GM12878 (cell line): ENCODE measurements around the gene PPP6R2. TPM values are rescaled to one million over a fixed set of nuclear protein-coding genes. Genes with fewer than 3 reads are reported as not detected.

ENCODE experiments used
- ATAC-seq: fragments of 200-7000 bp; cut with Tn5 transposase; 3 replicates; pipeline ENCODE4 v1.9.1; 2020; ENCODE audit warnings: mild to moderate bottlenecking, moderate library complexity
- BruUV-seq: library from RNA; stranded (reverse); fragments of 400-500 nt; replicated peaks from 2 replicates; lab custom pipeline; 2021; lab: Mats Ljungman, UMichigan
- CTCF ChIA-PET: fragments of 300-600 bp; sonication (Branson Sonifier 250); formaldehyde crosslinking; extraction: SDS; loops from one replicate; lab custom pipeline; 2021; ENCODE audit warnings: inconsistent platforms; lab: Yijun Ruan, JAX
- POLR2A ChIA-PET: fragments of 350-600 bp; formaldehyde crosslinking; extraction: SDS; loops from one replicate; lab custom pipeline; 2021; ENCODE audit warnings: inconsistent platforms; lab: Charles Lee
- RAD21 ChIA-PET: fragments of 300-600 bp; sonication (Branson Sonifier 250); formaldehyde crosslinking; loops from one replicate; lab custom pipeline; 2023; ENCODE audit warnings: antibody characterized with exemption; ENCODE audit not compliant: unreplicated experiment; lab: Charles Lee
- SMC1A ChIA-PET: fragments of 300-600 bp; sonication (Branson Sonifier 250); formaldehyde crosslinking; loops from one replicate; lab custom pipeline; 2023; ENCODE audit not compliant: unreplicated experiment, uncharacterized antibody; lab: Charles Lee
- DNase-seq: peaks from one replicate; pipeline ENCODE4 v3.0.0-alpha.2; 2011; ENCODE audit warnings: low read depth, low spot score
- FAIRE-seq: peaks from 3 replicates; lab custom pipeline; 2011; peaks lifted over from hg19 to GRCh38; lab: Jason Lieb, UNC
- H2AFZ ChIP-seq: 2 replicates; pipeline ENCODE4 v1.6.0; 2011; ENCODE audit warnings: low read depth, low read length, control low read depth; ENCODE audit not compliant: control insufficient read depth
- H3K27ac ChIP-seq: 2 replicates; pipeline ENCODE4 v1.5.1; 2011; ENCODE audit warnings: control low read depth; ENCODE audit not compliant: control insufficient read depth, insufficient read depth
- H3K27me3 ChIP-seq, 2 experiments: replicated peaks in 1 of 2; 2 replicates each; pipeline versions ENCODE4 v1.6.0 to v1.6.1; 2011; ENCODE audit warnings: low read length in 1 of 2; ENCODE audit not compliant: control insufficient read depth in 2 of 2, insufficient read depth in 2 of 2
- H3K36me3 ChIP-seq, 2 experiments: 2 replicates each; pipeline ENCODE4 v1.5.1; 2011; ENCODE audit warnings: low read length in 1 of 2; ENCODE audit not compliant: control insufficient read depth in 2 of 2, insufficient read depth in 2 of 2
- H3K4me1 ChIP-seq: 2 replicates; pipeline ENCODE4 v1.6.1; 2011; ENCODE audit warnings: mild to moderate bottlenecking, low read length, moderate library complexity, mixed read lengths; ENCODE audit not compliant: control insufficient read depth, insufficient read depth
- H3K4me2 ChIP-seq: 2 replicates; pipeline ENCODE4 v1.6.0; 2011; ENCODE audit warnings: control low read depth; ENCODE audit not compliant: control insufficient read depth, insufficient read depth
- H3K4me3 ChIP-seq: fragments of 200-600 bp; sonication (generic); 2 replicates; pipeline ENCODE4 v1.5.1; 2016
- H3K79me2 ChIP-seq: 2 replicates; pipeline ENCODE4 v1.6.0; 2011; ENCODE audit warnings: low read length; ENCODE audit not compliant: control insufficient read depth, insufficient read depth
- H3K9ac ChIP-seq: 2 replicates; pipeline ENCODE4 v1.8.0; 2011; ENCODE audit warnings: low read length, control low read depth, mixed read lengths; ENCODE audit not compliant: control insufficient read depth, insufficient read depth
- H3K9me3 ChIP-seq: replicated peaks from 3 replicates; pipeline ENCODE4 v1.5.1; 2011; ENCODE audit warnings: mild to moderate bottlenecking, low read length; ENCODE audit not compliant: control insufficient read depth, insufficient read depth
- H4K20me1 ChIP-seq: 2 replicates; pipeline ENCODE4 v1.6.0; 2011; ENCODE audit not compliant: control insufficient read depth, insufficient read depth
- BHLHE40 ChIP-seq, 2 experiments: fragments of 450-650 bp in 1 of 2; IDR thresholded peaks; 2 replicates each; pipeline ENCODE4 v1.6.1; 2011 to 2017; ENCODE audit warnings: low read depth in 2 of 2, borderline replicate concordance in 1 of 2, improper control_type of control experiment in 1 of 2, low read length in 1 of 2, mild to moderate bottlenecking in 1 of 2
- CBX3 ChIP-seq: fragments of 200-600 bp; sonication (generic); IDR thresholded peaks from 2 replicates; pipeline ENCODE4 v1.6.1; 2016; ENCODE audit warnings: low read depth, borderline replicate concordance
- DPF2 ChIP-seq: fragments of 450-650 bp; IDR thresholded peaks from 2 replicates; pipeline ENCODE4 v1.6.1; 2017; ENCODE audit warnings: mild to moderate bottlenecking
- EP300 ChIP-seq, 2 experiments: fragments of 150-350 bp in 1 of 2; IDR thresholded peaks; 2 replicates each; pipeline ENCODE4 v1.6.1; 2011 to 2012; ENCODE audit warnings: low read depth in 2 of 2, low read length in 2 of 2, borderline replicate concordance in 1 of 2, improper control_type of control experiment in 1 of 2, inconsistent platforms in 1 of 2; ENCODE audit not compliant: control insufficient read depth in 1 of 2
- IRF4 ChIP-seq: IDR thresholded peaks from 2 replicates; pipeline ENCODE4 v1.6.1; 2011; ENCODE audit warnings: low read depth, low read length
- JUND ChIP-seq: IDR thresholded peaks from 2 replicates; pipeline ENCODE4 v1.6.1; 2012; ENCODE audit warnings: low read depth, mild to moderate bottlenecking, low read length, improper control_type of control experiment, moderate library complexity
- MXI1 ChIP-seq: fragments of 150-350 bp; IDR thresholded peaks from 2 replicates; pipeline ENCODE4 v1.6.1; 2011; ENCODE audit warnings: low read depth, mild to moderate bottlenecking, inconsistent platforms, low read length, improper control_type of control experiment
- NFXL1 ChIP-seq: fragments of 450-650 bp; IDR thresholded peaks from 2 replicates; pipeline ENCODE4 v1.6.1; 2017; ENCODE audit warnings: antibody characterized with exemption, mild to moderate bottlenecking, borderline replicate concordance
- NFYB ChIP-seq: IDR thresholded peaks from 2 replicates; pipeline ENCODE4 v1.6.1; 2011; ENCODE audit warnings: low read depth, mild to moderate bottlenecking, low read length, improper control_type of control experiment, moderate library complexity; ENCODE audit not compliant: insufficient read depth
- POLR2A ChIP-seq: IDR thresholded peaks from 2 replicates; pipeline ENCODE4 v1.6.1; 2011; ENCODE audit warnings: low read depth, mild to moderate bottlenecking, low read length
- RB1 ChIP-seq: fragments of 450-650 bp; formaldehyde crosslinking; IDR thresholded peaks from 2 replicates; pipeline ENCODE4 v1.6.1; 2017; ENCODE audit warnings: mild to moderate bottlenecking, borderline replicate concordance
- RELA ChIP-seq: fragments of 450-650 bp; IDR thresholded peaks from 2 replicates; pipeline ENCODE4 v1.8.0; 2014; ENCODE audit warnings: borderline replicate concordance; ENCODE audit not compliant: partially characterized antibody
- SPI1 ChIP-seq: IDR thresholded peaks from 2 replicates; pipeline ENCODE4 v1.6.1; 2011; ENCODE audit warnings: low read depth, mild to moderate bottlenecking, low read length, moderate library complexity, borderline replicate concordance; ENCODE audit not compliant: insufficient read depth
- TCF7 ChIP-seq: IDR thresholded peaks from 2 replicates; pipeline ENCODE4 v1.6.1; 2014; ENCODE audit warnings: antibody characterized with exemption, borderline replicate concordance
- ZNF217 ChIP-seq: fragments of 450-650 bp; IDR thresholded peaks from 2 replicates; pipeline ENCODE4 v1.6.1; 2017; ENCODE audit warnings: antibody characterized with exemption, mild to moderate bottlenecking
- ZNF622 ChIP-seq: fragments of 450-650 bp; IDR thresholded peaks from 2 replicates; pipeline ENCODE4 v1.6.1; 2017; ENCODE audit warnings: mild to moderate bottlenecking, inconsistent platforms
- WGBS: methylation state at CpG from one replicate; pipeline ENCODE4 v1.1.6; 2016; ENCODE audit warnings: low lambda C conversion rate; ENCODE audit not compliant: insufficient replicate concordance, insufficient coverage; ENCODE audit errors: missing lambda C conversion rate; 5-methylcytosine and 5-hydroxymethylcytosine counted together
- in situ Hi-C: fragments of 300-500 bp; cut with MboI; formaldehyde crosslinking; loops from 9 replicates; pipeline ENCODE4 v1.14.3; 2018; ENCODE audit warnings: mixed read lengths
- intact Hi-C: fragments of 100-400 bp; cut with micrococcal nuclease; formaldehyde crosslinking; loops from one replicate; pipeline ENCODE4 v1.14.2; 2022; ENCODE audit not compliant: unreplicated experiment
- polyA plus RNA-seq, 11 experiments: library from polyadenylated mRNA; depleted of rRNA in 4 of 11; unstranded in 6 of 11; stranded (reverse) in 5 of 11; fragments of >200 nt; fragmentation: Nextera tagmentation in 4 of 11; fragmentation: Illumina TruSeq in 1 of 11; extraction: Ambion mirVana in 4 of 11; extraction: Trizol in 1 of 11; gene quantifications; 1 replicate in 1 of 11; 2 replicates in 10 of 11; pipeline versions ENCODE4 v1.2.1 to v1.2.3, GENCODE V29; 2011 to 2016; ENCODE audit warnings: inconsistent platforms in 2 of 11, missing spikeins in 2 of 11, low read depth in 1 of 11
- total RNA-seq, 4 experiments: library from RNA; depleted of rRNA in 3 of 4; stranded (reverse); fragments of >200 nt in 3 of 4; fragmentation: Illumina TruSeq in 1 of 4; extraction: Trizol in 1 of 4; gene quantifications; 2 replicates each; pipeline versions ENCODE4 v1.2.1 to v1.2.3, GENCODE V29; 2013 to 2021
- TF ChIP-seq, protein P1 (sequence below): fragments of 450-650 bp; IDR thresholded peaks from 2 replicates; pipeline ENCODE4 v1.6.1; 2018; ENCODE audit warnings: borderline replicate concordance, mild to moderate bottlenecking; ENCODE audit not compliant: partially characterized antibody
- TF ChIP-seq, protein P2 (sequence below): fragments of 450-650 bp; IDR thresholded peaks from 2 replicates; pipeline ENCODE4 v1.6.1; 2017; ENCODE audit warnings: borderline replicate concordance
- TF ChIP-seq, protein P3 (sequence below): IDR thresholded peaks from 2 replicates; pipeline ENCODE4 v1.6.1; 2012; ENCODE audit warnings: low read length, inconsistent platforms

Gene PPP6R2
- total and polyA plus RNA-seq, 10 of the 15 experiments (the other 5 are each of a cell fraction or from before 2014, with no cell fraction given): 0.29 to 52.6 (median 25.4) TPM

DNA sequence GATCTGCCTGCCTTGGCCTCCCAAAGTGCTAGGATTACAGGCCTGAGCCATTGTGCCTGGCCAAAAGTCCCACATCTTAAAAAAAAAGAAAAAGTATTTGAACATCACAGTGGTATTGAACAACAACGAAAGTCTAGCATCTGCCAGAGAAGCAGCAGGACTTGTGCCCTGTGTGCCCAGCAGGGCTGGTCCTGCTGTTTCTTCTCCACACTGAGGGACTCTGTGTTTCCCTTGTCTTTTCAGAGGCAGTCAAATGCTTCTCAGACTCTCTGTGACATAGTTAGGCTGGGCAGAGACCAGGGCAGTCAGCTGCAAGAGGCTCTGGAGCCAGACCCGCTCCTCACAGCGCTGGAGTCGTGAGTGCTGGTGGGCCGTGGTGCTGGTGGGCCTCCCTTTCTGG, 75.5 kb downstream of the PPP6R2 start:
- no peak for FAIRE-seq
- no peak overlapping the region for H3K27ac ChIP-seq
- H3K9me3 ChIP-seq: no peaks in the 10 kb centered on the region
- ChIA-PET RAD21 (no interaction called here), POLR2A (no interaction called here), SMC1A (no interaction called here), CTCF (no interaction called here)
- BruUV-seq: no TSS peak
- intact Hi-C loops: no loop called here
- peaks cover 31 to 46% of the 10 kb centered on the region in 2 experiments for H3K36me3 ChIP-seq
- no peaks in the 10 kb centered on the region for H3K27me3 ChIP-seq
- H3K4me1 ChIP-seq: no peaks in the 10 kb centered on the region
- in situ Hi-C loops: no loop called here
- H3K9ac ChIP-seq: no peak overlapping the region
- WGBS: 95% methylated on average over 5 of the region's 5 CpGs
- H3K79me2 ChIP-seq: no peaks in the 10 kb centered on the region
- H2AFZ ChIP-seq: no peak overlapping the region
- H3K4me2 ChIP-seq: no peak overlapping the region
- no peak for DNase-seq
- no peak for ATAC-seq
- H3K4me3 ChIP-seq: no peak overlapping the region
- no peaks in the 10 kb centered on the region for H4K20me1 ChIP-seq
- TF ChIP-seq, protein P1, sequence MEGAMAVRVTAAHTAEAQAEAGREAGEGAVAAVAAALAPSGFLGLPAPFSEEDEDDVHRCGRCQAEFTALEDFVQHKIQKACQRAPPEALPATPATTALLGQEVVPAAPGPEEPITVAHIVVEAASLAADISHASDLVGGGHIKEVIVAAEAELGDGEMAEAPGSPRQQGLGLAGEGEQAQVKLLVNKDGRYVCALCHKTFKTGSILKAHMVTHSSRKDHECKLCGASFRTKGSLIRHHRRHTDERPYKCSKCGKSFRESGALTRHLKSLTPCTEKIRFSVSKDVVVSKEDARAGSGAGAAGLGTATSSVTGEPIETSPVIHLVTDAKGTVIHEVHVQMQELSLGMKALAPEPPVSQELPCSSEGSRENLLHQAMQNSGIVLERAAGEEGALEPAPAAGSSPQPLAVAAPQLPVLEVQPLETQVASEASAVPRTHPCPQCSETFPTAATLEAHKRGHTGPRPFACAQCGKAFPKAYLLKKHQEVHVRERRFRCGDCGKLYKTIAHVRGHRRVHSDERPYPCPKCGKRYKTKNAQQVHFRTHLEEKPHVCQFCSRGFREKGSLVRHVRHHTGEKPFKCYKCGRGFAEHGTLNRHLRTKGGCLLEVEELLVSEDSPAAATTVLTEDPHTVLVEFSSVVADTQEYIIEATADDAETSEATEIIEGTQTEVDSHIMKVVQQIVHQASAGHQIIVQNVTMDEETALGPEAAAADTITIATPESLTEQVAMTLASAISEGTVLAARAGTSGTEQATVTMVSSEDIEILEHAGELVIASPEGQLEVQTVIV: no peak
- TF ChIP-seq DPF2: no peak
- no peak for TF ChIP-seq CBX3
- no peak for TF ChIP-seq NFYB
- no peak for TF ChIP-seq BHLHE40 (IDR thresholded peaks at IDR 0.05; ENCODE audit: borderline replicate concordance in 1 of 2, low read depth in 2 of 2, low read length in 1 of 2)
- TF ChIP-seq RB1: no peak
- no peak for TF ChIP-seq MXI1
- no peak for TF ChIP-seq RELA
- no peak for TF ChIP-seq SPI1
- TF ChIP-seq POLR2A: no peak
- TF ChIP-seq JUND: no peak
- TF ChIP-seq ZNF622: no peak
- TF ChIP-seq NFXL1: no peak
- no peak for TF ChIP-seq ZNF217
- no peak for TF ChIP-seq IRF4
- TF ChIP-seq TCF7: no peak
- TF ChIP-seq, protein P2, sequence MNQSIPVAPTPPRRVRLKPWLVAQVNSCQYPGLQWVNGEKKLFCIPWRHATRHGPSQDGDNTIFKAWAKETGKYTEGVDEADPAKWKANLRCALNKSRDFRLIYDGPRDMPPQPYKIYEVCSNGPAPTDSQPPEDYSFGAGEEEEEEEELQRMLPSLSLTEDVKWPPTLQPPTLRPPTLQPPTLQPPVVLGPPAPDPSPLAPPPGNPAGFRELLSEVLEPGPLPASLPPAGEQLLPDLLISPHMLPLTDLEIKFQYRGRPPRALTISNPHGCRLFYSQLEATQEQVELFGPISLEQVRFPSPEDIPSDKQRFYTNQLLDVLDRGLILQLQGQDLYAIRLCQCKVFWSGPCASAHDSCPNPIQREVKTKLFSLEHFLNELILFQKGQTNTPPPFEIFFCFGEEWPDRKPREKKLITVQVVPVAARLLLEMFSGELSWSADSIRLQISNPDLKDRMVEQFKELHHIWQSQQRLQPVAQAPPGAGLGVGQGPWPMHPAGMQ: no peak
- no peak for TF ChIP-seq EP300 (IDR thresholded peaks at IDR 0.05; ENCODE audit: borderline replicate concordance in 1 of 2, control insufficient read depth in 1 of 2, low read depth in 2 of 2, low read length in 2 of 2)
- TF ChIP-seq, protein P3, sequence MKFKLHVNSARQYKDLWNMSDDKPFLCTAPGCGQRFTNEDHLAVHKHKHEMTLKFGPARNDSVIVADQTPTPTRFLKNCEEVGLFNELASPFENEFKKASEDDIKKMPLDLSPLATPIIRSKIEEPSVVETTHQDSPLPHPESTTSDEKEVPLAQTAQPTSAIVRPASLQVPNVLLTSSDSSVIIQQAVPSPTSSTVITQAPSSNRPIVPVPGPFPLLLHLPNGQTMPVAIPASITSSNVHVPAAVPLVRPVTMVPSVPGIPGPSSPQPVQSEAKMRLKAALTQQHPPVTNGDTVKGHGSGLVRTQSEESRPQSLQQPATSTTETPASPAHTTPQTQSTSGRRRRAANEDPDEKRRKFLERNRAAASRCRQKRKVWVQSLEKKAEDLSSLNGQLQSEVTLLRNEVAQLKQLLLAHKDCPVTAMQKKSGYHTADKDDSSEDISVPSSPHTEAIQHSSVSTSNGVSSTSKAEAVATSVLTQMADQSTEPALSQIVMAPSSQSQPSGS: no peak
